GM12878 (cell line): ENCODE measurements around the gene CALM3. TPM values are rescaled to one million over a fixed set of nuclear protein-coding genes. Genes with fewer than 3 reads are reported as not detected.

Source experiments
- BCL3 ChIP-seq: IDR thresholded peaks from 2 replicates; pipeline ENCODE4 v1.6.1; 2011; ENCODE audit warnings: borderline replicate concordance, low read depth, mild to moderate bottlenecking, moderate library complexity, low read length; ENCODE audit not compliant: insufficient read depth, poor library complexity, severe bottlenecking
- BCLAF1 ChIP-seq: fragments of 450-650 bp; IDR thresholded peaks from 2 replicates; pipeline ENCODE4 v1.6.1; 2017; ENCODE audit warnings: antibody characterized with exemption, mild to moderate bottlenecking, moderate library complexity
- CBFB ChIP-seq: IDR thresholded peaks from 2 replicates; pipeline ENCODE4 v1.6.1; 2016; ENCODE audit warnings: antibody characterized with exemption, low read depth
- E2F4 ChIP-seq: IDR thresholded peaks from 2 replicates; pipeline ENCODE4 v1.6.1; 2012; ENCODE audit warnings: low read depth, low read length, improper control_type of control experiment
- ETV6 ChIP-seq, 2 experiments: fragments of 450-650 bp in 1 of 2; IDR thresholded peaks in 1 of 2; conservative IDR thresholded peaks in 1 of 2; 2 replicates each; pipeline ENCODE4 v1.6.1; 2014; ENCODE audit warnings: antibody characterized with exemption in 1 of 2, borderline replicate concordance in 1 of 2, low read depth in 1 of 2, mild to moderate bottlenecking in 1 of 2, moderate library complexity in 1 of 2
- HDGF ChIP-seq: fragments of 450-650 bp; IDR thresholded peaks from 2 replicates; pipeline ENCODE4 v1.6.1; 2016; ENCODE audit warnings: antibody characterized with exemption
- JUND ChIP-seq: IDR thresholded peaks from 2 replicates; pipeline ENCODE4 v1.6.1; 2012; ENCODE audit warnings: low read depth, mild to moderate bottlenecking, low read length, improper control_type of control experiment, moderate library complexity
- MEF2B ChIP-seq: fragments of 450-650 bp; IDR thresholded peaks from 2 replicates; pipeline ENCODE4 v1.6.1; 2018; ENCODE audit warnings: mild to moderate bottlenecking, moderate library complexity; ENCODE audit not compliant: partially characterized antibody, poor library complexity, severe bottlenecking
- NFIC ChIP-seq: IDR thresholded peaks from 2 replicates; pipeline ENCODE4 v1.6.1; 2012; ENCODE audit warnings: low read depth, mild to moderate bottlenecking, inconsistent platforms, low read length, moderate library complexity
- PAX5 ChIP-seq: IDR thresholded peaks from 2 replicates; pipeline ENCODE4 v1.6.1; 2011; ENCODE audit warnings: low read depth, low read length, borderline replicate concordance
- RAD21 ChIP-seq: IDR thresholded peaks from 2 replicates; pipeline ENCODE4 v1.6.1; 2011; ENCODE audit warnings: mild to moderate bottlenecking, low read depth, low read length, moderate library complexity; ENCODE audit not compliant: insufficient read depth
- SMARCA5 ChIP-seq: fragments of 450-650 bp; IDR thresholded peaks from 2 replicates; pipeline ENCODE4 v1.6.1; 2017; ENCODE audit warnings: mild to moderate bottlenecking
- SP1 ChIP-seq: IDR thresholded peaks from one replicate; pipeline ENCODE4 v1.6.1; 2011; ENCODE audit warnings: low read depth, low read length
- SPI1 ChIP-seq: IDR thresholded peaks from 2 replicates; pipeline ENCODE4 v1.6.1; 2011; ENCODE audit warnings: low read depth, mild to moderate bottlenecking, low read length, moderate library complexity, borderline replicate concordance; ENCODE audit not compliant: insufficient read depth
- SREBF2 ChIP-seq: IDR thresholded peaks from 2 replicates; pipeline ENCODE4 v1.6.1; 2012; ENCODE audit warnings: mild to moderate bottlenecking, low read length
- TCF3 ChIP-seq: IDR thresholded peaks from 2 replicates; pipeline ENCODE4 v1.6.1; 2012; ENCODE audit warnings: low read depth, mild to moderate bottlenecking, low read length, borderline replicate concordance; ENCODE audit not compliant: insufficient read depth
- YBX1 ChIP-seq: fragments of 450-650 bp; IDR thresholded peaks from 2 replicates; pipeline ENCODE4 v1.6.1; 2016; ENCODE audit warnings: antibody characterized with exemption
- ZNF687 ChIP-seq: fragments of 450-650 bp; IDR thresholded peaks from 2 replicates; pipeline ENCODE4 v1.6.1; 2017; ENCODE audit warnings: mild to moderate bottlenecking, moderate library complexity
- polyA plus RNA-seq, 11 experiments: library from polyadenylated mRNA; depleted of rRNA in 4 of 11; unstranded in 6 of 11; stranded (reverse) in 5 of 11; fragments of >200 nt; fragmentation: Nextera tagmentation in 4 of 11; fragmentation: Illumina TruSeq in 1 of 11; extraction: Ambion mirVana in 4 of 11; extraction: Trizol in 1 of 11; gene quantifications; 1 replicate in 1 of 11; 2 replicates in 10 of 11; pipeline versions ENCODE4 v1.2.1 to v1.2.3, GENCODE V29; 2011 to 2016; ENCODE audit warnings: inconsistent platforms in 2 of 11, missing spikeins in 2 of 11, low read depth in 1 of 11
- total RNA-seq, 4 experiments: library from RNA; depleted of rRNA in 3 of 4; stranded (reverse); fragments of >200 nt in 3 of 4; fragmentation: Illumina TruSeq in 1 of 4; extraction: Trizol in 1 of 4; gene quantifications; 2 replicates each; pipeline versions ENCODE4 v1.2.1 to v1.2.3, GENCODE V29; 2013 to 2021

Gene CALM3
- total and polyA plus RNA-seq, 10 of the 15 experiments (the other 5 are each of a cell fraction or from before 2014, with no cell fraction given), result 164 to 849 (median 347) TPM

- TF ChIP-seq NFIC (peak; percentile 77), YBX1 (no peak), PAX5 (peak; percentile 86; the same call in 1 of the 2 replicates), BCL3 (no peak), JUND (no peak), SP1 (peak; percentile 36), SPI1 (peak; percentile 49; the same call in 1 of the 2 replicates), ETV6 (conservative IDR thresholded peaks at IDR 0.05 in 1 of 2, IDR thresholded peaks at IDR 0.05 in 1 of 2; ENCODE audit: borderline replicate concordance in 1 of 2, low read depth in 1 of 2) (0 out of 4 replicates have a peak, but pooled peaks of 1 of the 2 experiments have one; percentile 16), TCF3 (no peak), BCLAF1 (no peak), HDGF (no peak), RAD21 (no peak), ZNF687 (peak; percentile 76; the same call in 1 of the 2 replicates), MEF2B (no peak), CBFB (0 out of 2 replicates have a peak, but pooled peaks have one; percentile 27), E2F4 (no peak), SREBF2 (no peak), SMARCA5 (0 out of 2 replicates have a peak, but pooled peaks have one; percentile 75)
Observed at GRCh38 chr19:46618670-46619231, 17.6 kb downstream of the CALM3 start (continued).
